ENCODE results near the gene UBE3C. TPM values are rescaled to one million over a fixed set of nuclear protein-coding genes. Genes with fewer than 3 reads are reported as not detected.

Gene UBE3C
- total RNA-seq, 4 donors from 2014 or later, result 66.1 to 93.3 (median 85.5) TPM

GRCh38 chr7:157113607-157114006, 25.1 kb upstream of the UBE3C start:
- no peak for DNase-seq (ENCODE audit: extremely low spot score)
- intact Hi-C loops (cut with DNase I), result no loop called here
- peaks cover 0 to 29% (median 0%) of the 10 kb centered on the region in 4 donors for H3K27me3 ChIP-seq

GRCh38 chr7:157116762-157117161, 22.0 kb upstream of the UBE3C start:
- 90% methylated on average over 5 of the region's 5 CpGs for WGBS
- Histone ChIP-seq H3K9me3 (peaks cover 0 to 9% (median 0%) of the 10 kb centered on the region in 4 donors), H3K36me3 (no peaks in the 10 kb centered on the region), H3K4me3 (no peak overlapping the region), H3K4me1 (no peaks in the 10 kb centered on the region), H3K27ac (replicated peaks in 1 of 4) (no peak overlapping the region), H3K27me3 (peaks cover 0 to 9% (median 0%) of the 10 kb centered on the region in 4 donors)
- DNase-seq (ENCODE audit: extremely low spot score), result no peak
- no peak for TF ChIP-seq POLR2A (IDR thresholded peaks at IDR 0.05; ENCODE audit: low read depth)
- TF ChIP-seq POLR2AphosphoS5 (IDR thresholded peaks at IDR 0.05), result no peak
- intact Hi-C loops (cut with DNase I), result no loop called here

More at GRCh38 chr7:157113607-157114006, 25.1 kb upstream of the UBE3C start:
- no peaks in the 10 kb centered on the region for H3K36me3 ChIP-seq
- WGBS, result 100% methylated on average over 2 of the region's 2 CpGs
- no peaks in the 10 kb centered on the region for H3K4me1 ChIP-seq
- H3K9me3 ChIP-seq, result peaks cover 0 to 17% (median 3%) of the 10 kb centered on the region in 4 donors
- H3K4me3 ChIP-seq, result no peak overlapping the region
- no peak overlapping the region for H3K27ac ChIP-seq (replicated peaks in 1 of 4)
- TF ChIP-seq POLR2A (IDR thresholded peaks at IDR 0.05; ENCODE audit: low read depth), result no peak
- TF ChIP-seq POLR2AphosphoS5 (IDR thresholded peaks at IDR 0.05), result no peak
- no peak for TF ChIP-seq EP300 (IDR thresholded peaks at IDR 0.05)
- no peak for TF ChIP-seq CTCF (IDR thresholded peaks at IDR 0.05)

GRCh38 chr7:157117796-157118195, 20.9 kb upstream of the UBE3C start:
- intact Hi-C loops (cut with DNase I), result no loop called here
- Histone ChIP-seq H3K27ac (replicated peaks in 1 of 4) (no peak overlapping the region), H3K36me3 (no peaks in the 10 kb centered on the region), H3K27me3 (peaks cover 0 to under 1% (median 0%) of the 10 kb centered on the region in 4 donors), H3K4me1 (no peaks in the 10 kb centered on the region), H3K4me3 (no peak overlapping the region), H3K9me3 (peaks cover 0 to 9% (median 0%) of the 10 kb centered on the region in 4 donors)
- no peak for DNase-seq (ENCODE audit: extremely low spot score)
- TF ChIP-seq CTCF (IDR thresholded peaks at IDR 0.05), result no peak
- TF ChIP-seq EP300 (IDR thresholded peaks at IDR 0.05), result no peak
- TF ChIP-seq POLR2AphosphoS5 (IDR thresholded peaks at IDR 0.05), result no peak
- TF ChIP-seq POLR2A (IDR thresholded peaks at IDR 0.05; ENCODE audit: low read depth), result no peak
- 94% methylated on average over 2 of the region's 2 CpGs for WGBS

- Histone ChIP-seq H3K4me1 (no peaks in the 10 kb centered on the region), H3K27ac (replicated peaks in 1 of 4) (no peak overlapping the region), H3K27me3 (no peaks in the 10 kb centered on the region), H3K4me3 (no peak overlapping the region), H3K36me3 (no peaks in the 10 kb centered on the region), H3K9me3 (peaks cover 0 to 9% (median 0%) of the 10 kb centered on the region in 4 donors)
- intact Hi-C loops (cut with DNase I), result no loop called here
- WGBS, result 90% methylated on average over 9 of the region's 14 CpGs
- no peak for DNase-seq (ENCODE audit: extremely low spot score)
- no peak for TF ChIP-seq POLR2A (IDR thresholded peaks at IDR 0.05; ENCODE audit: low read depth)
- TF ChIP-seq CTCF (IDR thresholded peaks at IDR 0.05), result no peak
- TF ChIP-seq POLR2AphosphoS5 (IDR thresholded peaks at IDR 0.05), result no peak
- TF ChIP-seq EP300 (IDR thresholded peaks at IDR 0.05), result no peak
These were observed 18.5 kb upstream of the UBE3C start for GRCh38 chr7:157120181-157120580.

- H3K36me3 ChIP-seq, result no peaks in the 10 kb centered on the region
- TF ChIP-seq POLR2AphosphoS5 (IDR thresholded peaks at IDR 0.05), result no peak
- no peak for TF ChIP-seq EP300 (IDR thresholded peaks at IDR 0.05)
- TF ChIP-seq POLR2A (IDR thresholded peaks at IDR 0.05; ENCODE audit: low read depth), result no peak
- no peak for TF ChIP-seq CTCF (IDR thresholded peaks at IDR 0.05)
- peaks cover 0 to 9% (median 0%) of the 10 kb centered on the region in 4 donors for H3K9me3 ChIP-seq
- H3K27me3 ChIP-seq, result no peaks in the 10 kb centered on the region
- no peak overlapping the region for H3K4me3 ChIP-seq
- no peak overlapping the region for H3K27ac ChIP-seq (replicated peaks in 1 of 4)
- DNase-seq (ENCODE audit: extremely low spot score), result no peak
- no peaks in the 10 kb centered on the region for H3K4me1 ChIP-seq
- WGBS, result 87% methylated on average over 11 of the region's 18 CpGs
- intact Hi-C loops (cut with DNase I), result no loop called here
These were observed 17.5 kb upstream of the UBE3C start for GRCh38 chr7:157121184-157121715.

All from esophagus muscularis mucosa (tissue), 4 donors.